Activated naive CD4-positive, alpha-beta T cell treated with anti-CD3 and anti-CD28 coated beads, Interleukin-2, amount 50 U/mL, for 16 hours (primary cell): Measurements from ENCODE around the gene ATP1A3.
"Not testable (repeated sequence)": the region's sequence is repeated elsewhere in the genome, so short reads cannot be mapped to it uniquely, and the experiment has no call there.

Experiments
- DNase-seq: peaks from one replicate; pipeline ENCODE4 v3.0.0-alpha.2; 2020

The ATP1A3 gene

GRCh38 chr19:41993612-41994483, at the start of gene ATP1A3:
TSS of gene ATP1A3 (minus strand) at chr19:41994230. CDS start at chr19:41994076, 154 bp downstream.
- peak; percentile 71 for DNase-seq

GRCh38 chr19:42042455-42043170, 48.6 kb upstream of the ATP1A3 start:
- DNase-seq = no peak

DNA sequence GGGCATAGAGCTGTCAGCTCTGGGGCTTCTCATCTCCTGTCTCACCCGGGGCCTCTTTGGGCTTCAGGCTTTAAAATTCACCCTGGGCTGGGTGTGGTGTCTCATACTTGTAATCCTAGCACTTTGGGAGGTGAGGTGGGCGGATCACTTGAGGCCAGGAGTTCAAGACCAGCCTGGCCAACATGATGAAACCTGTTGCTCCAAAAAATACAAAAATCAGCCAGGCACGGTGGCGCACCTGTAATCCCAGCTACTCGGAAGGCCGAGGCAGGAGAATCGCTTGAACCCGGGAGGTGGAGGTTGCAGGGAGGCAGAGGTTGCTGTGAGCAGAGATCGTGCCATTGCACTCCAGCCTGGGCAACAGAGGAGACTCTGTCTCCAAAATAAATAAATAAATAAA, 46.5 kb upstream of the ATP1A3 start:
- not testable (repeated sequence) for DNase-seq

DNA sequence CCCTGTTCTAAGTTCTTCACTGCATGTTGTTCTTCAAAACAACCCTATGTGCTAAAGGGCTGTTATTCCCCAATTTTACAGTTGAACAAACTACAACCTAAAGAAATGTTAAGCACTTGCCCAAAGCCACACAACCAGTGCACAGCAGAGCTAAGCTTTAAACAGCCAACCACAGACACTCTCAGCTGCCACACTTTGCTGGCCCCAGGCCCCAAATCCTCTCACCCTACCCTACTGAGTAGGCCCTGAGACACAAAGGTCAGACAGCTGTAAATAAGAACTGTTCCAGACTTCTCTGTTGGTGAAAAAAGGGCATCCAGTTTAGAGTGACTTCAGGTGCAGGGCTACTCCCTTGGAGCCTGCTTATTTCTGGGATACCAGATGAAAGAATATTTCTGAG, 46.0 kb upstream of the ATP1A3 start:
- no peak for DNase-seq

DNA sequence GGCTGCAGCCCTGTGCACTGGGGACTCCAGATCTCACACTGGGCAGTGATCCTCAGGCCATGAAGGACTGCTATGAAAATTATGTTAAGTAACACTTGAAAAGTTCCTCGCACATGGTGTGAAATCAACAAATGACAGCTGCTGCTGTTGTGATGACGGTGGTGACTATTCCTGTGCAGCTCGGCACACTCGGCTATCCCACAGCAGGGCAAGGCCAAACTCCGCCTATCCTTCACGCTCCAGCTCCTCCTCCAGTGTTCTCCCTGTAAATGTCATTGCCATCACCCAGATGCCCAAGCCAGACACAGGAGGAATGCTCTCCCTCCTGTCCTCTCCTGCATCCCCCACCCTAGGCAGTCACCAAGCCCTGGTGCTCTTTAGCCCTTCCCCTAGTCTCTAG, 44.6 kb upstream of the ATP1A3 start:
- no peak for DNase-seq

DNA sequence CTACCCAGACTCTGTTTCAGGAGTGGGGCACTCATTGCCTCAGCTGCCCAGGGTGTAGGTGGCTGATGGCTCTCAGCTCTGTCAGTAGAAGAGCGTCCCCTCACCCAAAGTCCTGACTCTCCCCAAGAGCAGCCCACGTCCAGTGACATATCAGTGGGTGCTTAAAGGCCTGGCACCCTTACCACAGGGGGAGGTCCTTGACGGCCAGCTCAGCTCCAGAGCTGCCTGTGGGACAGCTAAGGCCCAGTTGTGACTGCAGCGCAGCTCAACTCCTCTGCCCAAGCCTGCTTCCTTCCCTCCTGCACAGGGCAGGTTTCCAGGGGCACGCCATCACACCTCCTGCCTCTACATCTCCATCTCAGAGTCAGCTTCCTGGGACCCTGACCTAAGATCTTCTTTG, 43.6 kb upstream of the ATP1A3 start:
- no peak for DNase-seq

GRCh38 chr19:42034640-42035391, 40.8 kb upstream of the ATP1A3 start:
- peak; percentile 64 for DNase-seq

GRCh38 chr19:42033413-42033812, 39.4 kb upstream of the ATP1A3 start:
- no peak for DNase-seq

- no peak for DNase-seq
Measured at GRCh38 chr19:42032431-42032830, 38.4 kb upstream of the ATP1A3 start.

- no peak for DNase-seq
Measured at GRCh38 chr19:42030645-42031440, 36.8 kb upstream of the ATP1A3 start.

- peak; percentile 22 for DNase-seq
Measured at GRCh38 chr19:42028304-42029216, 34.5 kb upstream of the ATP1A3 start.

GRCh38 chr19:42024622-42025111, 30.6 kb upstream of the ATP1A3 start:
- no peak for DNase-seq

DNA sequence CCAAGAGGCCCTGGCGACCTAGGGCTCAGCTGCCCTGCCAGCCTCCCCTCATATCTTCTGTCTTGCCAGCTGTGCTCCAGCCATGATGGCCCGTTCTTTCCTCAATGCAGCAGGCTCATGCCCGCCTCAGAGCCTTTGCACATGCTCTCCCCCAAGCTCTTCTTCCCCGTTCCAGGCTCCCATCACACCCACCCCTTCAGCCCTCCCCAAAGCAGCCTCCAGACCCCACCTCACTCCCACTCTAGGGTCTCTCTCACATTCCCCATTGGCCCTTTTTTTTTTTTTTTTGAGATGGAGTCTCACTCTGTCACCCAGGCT, 29.9 kb upstream of the ATP1A3 start:
- no peak for DNase-seq

- no peak for DNase-seq
Measured at GRCh38 chr19:42023121-42023942, 29.3 kb upstream of the ATP1A3 start.

GRCh38 chr19:42022616-42023015, 28.6 kb upstream of the ATP1A3 start:
- no peak for DNase-seq

DNA sequence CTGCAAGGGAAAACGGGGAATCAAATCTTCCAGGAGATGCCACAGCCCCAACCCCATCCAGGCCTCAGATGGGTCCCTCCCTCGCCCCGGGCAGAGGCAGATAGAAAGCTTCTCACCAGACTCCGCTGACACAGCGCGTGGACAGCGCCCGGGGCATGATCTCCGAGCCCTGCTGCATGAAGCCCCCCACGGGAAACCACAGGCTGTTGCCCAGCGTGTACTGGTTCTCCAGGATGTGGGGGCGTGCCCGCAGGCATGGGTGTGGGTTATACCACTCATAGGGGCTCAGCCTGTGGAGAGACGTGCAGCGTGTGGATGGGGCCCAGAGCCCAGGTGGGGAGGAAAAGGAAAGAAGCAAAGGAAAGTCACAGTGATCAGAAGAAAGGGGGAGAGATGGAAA, 27.2 kb upstream of the ATP1A3 start:
- no peak for DNase-seq

- no peak for DNase-seq
Measured at GRCh38 chr19:42018503-42019193, 24.6 kb upstream of the ATP1A3 start.

- DNase-seq = no peak
Measured at GRCh38 chr19:42017040-42017439, 23.0 kb upstream of the ATP1A3 start.

DNA sequence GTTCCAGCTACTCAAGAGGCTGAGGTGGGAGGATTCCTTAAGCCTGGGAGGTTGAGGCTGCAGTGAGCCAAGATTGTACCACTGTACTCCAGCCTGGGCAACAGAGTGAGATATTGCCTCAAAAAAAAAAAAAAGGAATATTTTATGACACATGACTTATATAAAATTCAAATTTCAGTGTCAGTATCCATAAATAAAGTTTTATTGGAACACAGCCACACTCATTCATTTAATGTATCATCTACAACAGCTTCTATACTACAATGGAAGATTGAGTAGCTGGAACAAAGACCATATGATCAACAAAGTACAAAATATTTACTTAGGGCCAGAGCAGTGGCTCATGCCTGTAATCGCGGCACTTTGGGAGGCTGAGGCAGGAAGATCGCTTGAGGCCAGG, 18.7 kb upstream of the ATP1A3 start:
- not testable (repeated sequence) for DNase-seq
